SK-N-SH (cell line): ENCODE results near the gene COX10. TPM values are rescaled to one million over a fixed set of nuclear protein-coding genes. Genes with fewer than 3 reads are reported as not detected.

ENCODE experiments used
- CTCF ChIA-PET: fragments of 300-600, 350-600 bp; formaldehyde crosslinking; extraction: SDS; loops from one replicate; lab custom pipeline; 2021; lab: Yijun Ruan, JAX
- POLR2A ChIA-PET: fragments of 350-600 bp; sonication (Branson Sonifier 250); formaldehyde crosslinking; extraction: SDS; loops from one replicate; lab custom pipeline; 2020; ENCODE audit warnings: antibody characterized with exemption, inconsistent platforms; lab: Yijun Ruan, JAX
- DNase-seq: peaks from one replicate; pipeline ENCODE4 v3.0.0; 2012
- H2AFZ ChIP-seq: fragments of 200-600 bp; sonication (generic); 2 replicates; pipeline ENCODE4 v1.8.1; 2016; ENCODE audit warnings: antibody characterized with exemption, mild to moderate bottlenecking, low read depth
- H3F3A ChIP-seq: fragments of 200-600 bp; sonication (generic); replicated peaks from 2 replicates; pipeline ENCODE3; 2016; ENCODE audit warnings: antibody characterized with exemption, mild to moderate bottlenecking; ENCODE audit not compliant: insufficient read depth
- H3K27ac ChIP-seq, 2 experiments: fragments of 200-500 bp in 1 of 2; fragments of 200-600 bp in 1 of 2; sonication (Bioruptor generic) in 1 of 2; sonication (generic), shearing (Covaris generic) in 1 of 2; 2 replicates each; pipeline versions ENCODE4 v1.5.1 to v1.6.1; 2014 to 2016; ENCODE audit warnings: low read depth in 2 of 2, inconsistent platforms in 1 of 2, low read length in 1 of 2, mild to moderate bottlenecking in 1 of 2, mixed read lengths in 1 of 2
- H3K27me3 ChIP-seq: fragments of 200-600 bp; sonication (generic), shearing (Covaris generic); 2 replicates; pipeline ENCODE4 v1.6.1; 2016; ENCODE audit warnings: mixed run types; ENCODE audit not compliant: insufficient read depth
- H3K36me3 ChIP-seq, 2 experiments: fragments of 200-500 bp in 1 of 2; fragments of 200-600 bp in 1 of 2; sonication (Bioruptor generic) in 1 of 2; sonication (generic) in 1 of 2; replicated peaks in 1 of 2; 2 replicates each; pipeline versions ENCODE3 to v1.5.1; 2014 to 2016; ENCODE audit warnings: low read length in 1 of 2, mild to moderate bottlenecking in 1 of 2; ENCODE audit not compliant: insufficient read depth in 2 of 2, control insufficient read depth in 1 of 2
- H3K4me1 ChIP-seq, 2 experiments: fragments of 200-500 bp in 1 of 2; fragments of 200-600 bp in 1 of 2; sonication (Bioruptor generic) in 1 of 2; sonication (generic), shearing (Covaris generic) in 1 of 2; 2 replicates each; pipeline versions ENCODE4 v1.5.1 to v1.6.1; 2014 to 2016; ENCODE audit warnings: low read depth in 1 of 2, low read length in 1 of 2, mixed run types in 1 of 2; ENCODE audit not compliant: insufficient read depth in 2 of 2, control insufficient read depth in 1 of 2
- H3K4me2 ChIP-seq: fragments of 200-600 bp; sonication (generic), shearing (Covaris generic); 2 replicates; pipeline ENCODE4 v1.6.1; 2017; ENCODE audit warnings: mixed run types
- H3K4me3 ChIP-seq, 2 experiments: fragments of 200-500 bp in 1 of 2; fragments of 200-600 bp in 1 of 2; sonication (Bioruptor generic) in 1 of 2; sonication (generic), shearing (Covaris generic) in 1 of 2; 2 replicates each; pipeline versions ENCODE4 v1.5.1 to v1.8.1; 2014 to 2016; ENCODE audit warnings: low read depth in 2 of 2, inconsistent platforms in 1 of 2, low read length in 1 of 2, mild to moderate bottlenecking in 1 of 2, mixed read lengths in 1 of 2, moderate library complexity in 1 of 2
- H3K79me2 ChIP-seq: fragments of 200-600 bp; sonication (generic); 2 replicates; pipeline ENCODE4 v1.8.1; 2017; ENCODE audit warnings: mild to moderate bottlenecking; ENCODE audit not compliant: insufficient read depth
- H3K9ac ChIP-seq: fragments of 200-600 bp; sonication (generic); 2 replicates; pipeline ENCODE4 v1.6.1; 2017; ENCODE audit warnings: mixed run types
- H3K9me2 ChIP-seq: fragments of 200-600 bp; sonication (generic); 2 replicates; pipeline ENCODE4 v1.6.1; 2017; ENCODE audit warnings: mixed run types
- H3K9me3 ChIP-seq: fragments of 200-600 bp; sonication (generic); 2 replicates; pipeline ENCODE4 v1.6.1; 2017; ENCODE audit warnings: mixed run types, mild to moderate bottlenecking, moderate library complexity
- H4K20me1 ChIP-seq: fragments of 200-600 bp; sonication (generic); 2 replicates; pipeline ENCODE4 v1.6.1; 2017; ENCODE audit warnings: mild to moderate bottlenecking, mixed run types; ENCODE audit not compliant: insufficient read depth
- FOXJ3 ChIP-seq: sonication (generic); formaldehyde crosslinking; IDR thresholded peaks from 2 replicates; pipeline ENCODE4 v1.5.1; 2020; ENCODE audit warnings: mild to moderate bottlenecking, missing genetic modification reagents
- GABPA ChIP-seq: IDR thresholded peaks from 2 replicates; pipeline ENCODE4 v1.4.0; 2012; ENCODE audit warnings: low read depth, mild to moderate bottlenecking
- GATA2 ChIP-seq: sonication (generic); formaldehyde crosslinking; IDR thresholded peaks from 2 replicates; pipeline ENCODE4 v1.5.0; 2020; ENCODE audit warnings: mild to moderate bottlenecking, missing genetic modification reagents
- JUND ChIP-seq: IDR thresholded peaks from 2 replicates; pipeline ENCODE4 v1.4.0; 2012
- MAX ChIP-seq: IDR thresholded peaks from 2 replicates; pipeline ENCODE4 v1.4.0; 2012; ENCODE audit warnings: low read depth
- MXI1 ChIP-seq: IDR thresholded peaks from 2 replicates; pipeline ENCODE4 v1.6.1; 2012; ENCODE audit warnings: mild to moderate bottlenecking, low read depth, low read length, improper control_type of control experiment
- NFIC ChIP-seq: IDR thresholded peaks from 2 replicates; pipeline ENCODE4 v1.4.0; 2012; ENCODE audit warnings: borderline replicate concordance
- NRF1 ChIP-seq: IDR thresholded peaks from 2 replicates; pipeline ENCODE4 v1.6.1; 2012; ENCODE audit warnings: low read depth, mild to moderate bottlenecking, low read length
- POLR2AphosphoS5 ChIP-seq: IDR thresholded peaks from 2 replicates; pipeline ENCODE4 v1.6.1; 2012; ENCODE audit warnings: low read depth, low read length
- REST ChIP-seq: IDR thresholded peaks from 2 replicates; pipeline ENCODE4 v1.6.1; 2012; ENCODE audit warnings: mild to moderate bottlenecking, low read depth, low read length, moderate library complexity
- RFX5 ChIP-seq: IDR thresholded peaks from 2 replicates; pipeline ENCODE4 v1.6.1; 2012; ENCODE audit warnings: mild to moderate bottlenecking, improper control_type of control experiment, low read length
- SIN3A ChIP-seq: IDR thresholded peaks from 2 replicates; pipeline ENCODE4 v1.6.1; 2012; ENCODE audit warnings: low read depth, mild to moderate bottlenecking, low read length, moderate library complexity, borderline replicate concordance
- TAF1 ChIP-seq: IDR thresholded peaks from 2 replicates; pipeline ENCODE4 v1.6.1; 2012; ENCODE audit warnings: low read depth, mild to moderate bottlenecking, low read length, moderate library complexity, borderline replicate concordance
- TCF12 ChIP-seq: IDR thresholded peaks from 2 replicates; pipeline ENCODE4 v1.4.0; 2012
- USF2 ChIP-seq: fragments of 150-350 bp; IDR thresholded peaks from 2 replicates; pipeline ENCODE4 v1.6.1; 2017; ENCODE audit warnings: antibody characterized with exemption, low read length, low read depth, borderline replicate concordance
- YY1 ChIP-seq: IDR thresholded peaks from 2 replicates; pipeline ENCODE4 v1.4.0; 2012; ENCODE audit warnings: low read depth, mild to moderate bottlenecking
- WGBS: methylation state at CpG from one replicate; pipeline ENCODE4 v1.1.6; 2017; ENCODE audit warnings: low lambda C conversion rate; 5-methylcytosine and 5-hydroxymethylcytosine counted together
- polyA plus RNA-seq, 3 experiments: library from polyadenylated mRNA; depleted of rRNA; stranded (reverse); fragments of >200 nt; gene quantifications; 2 replicates each; pipeline ENCODE4 v1.2.3, GENCODE V29; 2012

The COX10 gene
- polyA plus RNA-seq, 1 of the 3 experiments (the other 2 are of a cell fraction) = 8.7 TPM

- TF ChIP-seq SIN3A (no peak), POLR2AphosphoS5 (no peak), REST (no peak), NRF1 (no peak), NFIC (no peak), YY1 (no peak), TAF1 (no peak), GABPA (no peak), USF2 (no peak), GATA2 (CRISPR knock-in tag) (no peak), JUND (no peak), FOXJ3 (CRISPR knock-in tag) (no peak), MXI1 (no peak), TCF12 (no peak), RFX5 (no peak), MAX (no peak)
- Histone ChIP-seq H3K4me3 (no peak overlapping the region), H3K27ac (no peak overlapping the region), H3K36me3 (peaks cover 0 to 5% of the 10 kb centered on the region in 2 experiments), H3K4me2 (no peak overlapping the region), H3K79me2 (peaks cover 49% of the 10 kb centered on the region), H3K9me3 (no peaks in the 10 kb centered on the region), H3K4me1 (peaks cover 0 to 14% of the 10 kb centered on the region in 2 experiments; a peak in 2 of 4 replicates), H2AFZ (no peak overlapping the region), H3K9ac (no peak overlapping the region), H3K9me2 (no peaks in the 10 kb centered on the region), H3K27me3 (no peaks in the 10 kb centered on the region), H3F3A (peaks cover 15% of the 10 kb centered on the region), H4K20me1 (no peaks in the 10 kb centered on the region)
- ChIA-PET POLR2A (no interaction called here), CTCF (interaction anchor here (1.1 kb wide), 1 partner anchor 11 kb away, joined by 4 read pairs; no protein-coding TSS in a partner anchor)
- WGBS = 97% methylated on average over 2 of the region's 2 CpGs
- DNase-seq = no peak
These were observed 16.9 kb downstream of the COX10 start for GRCh38 chr17:14086189-14086588.
